ENCODE data around the gene EYS.

DNA sequence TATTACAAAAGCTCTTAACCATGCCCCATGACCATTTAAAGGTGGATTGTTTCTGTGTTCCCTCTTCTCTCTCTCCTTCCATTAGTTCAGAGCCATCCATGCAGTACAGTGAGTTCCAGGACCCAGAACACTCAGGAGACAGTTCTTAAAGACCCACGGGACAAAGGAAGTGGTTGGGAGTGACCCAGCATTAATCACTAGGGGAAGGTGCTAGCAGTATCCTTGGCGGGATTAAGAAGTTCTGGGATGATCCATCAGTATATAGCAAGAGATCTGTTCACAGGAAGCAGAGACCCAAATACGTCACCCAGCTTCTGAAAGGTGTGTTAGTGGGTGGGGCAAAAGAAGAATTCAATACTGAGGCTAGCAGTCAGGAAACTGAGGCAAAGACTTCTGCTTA lies 1917.3 kb downstream of the EYS start:
- TF ChIP-seq, protein P1, sequence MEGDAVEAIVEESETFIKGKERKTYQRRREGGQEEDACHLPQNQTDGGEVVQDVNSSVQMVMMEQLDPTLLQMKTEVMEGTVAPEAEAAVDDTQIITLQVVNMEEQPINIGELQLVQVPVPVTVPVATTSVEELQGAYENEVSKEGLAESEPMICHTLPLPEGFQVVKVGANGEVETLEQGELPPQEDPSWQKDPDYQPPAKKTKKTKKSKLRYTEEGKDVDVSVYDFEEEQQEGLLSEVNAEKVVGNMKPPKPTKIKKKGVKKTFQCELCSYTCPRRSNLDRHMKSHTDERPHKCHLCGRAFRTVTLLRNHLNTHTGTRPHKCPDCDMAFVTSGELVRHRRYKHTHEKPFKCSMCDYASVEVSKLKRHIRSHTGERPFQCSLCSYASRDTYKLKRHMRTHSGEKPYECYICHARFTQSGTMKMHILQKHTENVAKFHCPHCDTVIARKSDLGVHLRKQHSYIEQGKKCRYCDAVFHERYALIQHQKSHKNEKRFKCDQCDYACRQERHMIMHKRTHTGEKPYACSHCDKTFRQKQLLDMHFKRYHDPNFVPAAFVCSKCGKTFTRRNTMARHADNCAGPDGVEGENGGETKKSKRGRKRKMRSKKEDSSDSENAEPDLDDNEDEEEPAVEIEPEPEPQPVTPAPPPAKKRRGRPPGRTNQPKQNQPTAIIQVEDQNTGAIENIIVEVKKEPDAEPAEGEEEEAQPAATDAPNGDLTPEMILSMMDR (IDR thresholded peaks at IDR 0.05), result no peak
- TF ChIP-seq POLR2A (IDR thresholded peaks at IDR 0.05; ENCODE audit: low read depth), result no peak
